ENCODE results near the gene PPWD1.

The PPWD1 gene

DNA sequence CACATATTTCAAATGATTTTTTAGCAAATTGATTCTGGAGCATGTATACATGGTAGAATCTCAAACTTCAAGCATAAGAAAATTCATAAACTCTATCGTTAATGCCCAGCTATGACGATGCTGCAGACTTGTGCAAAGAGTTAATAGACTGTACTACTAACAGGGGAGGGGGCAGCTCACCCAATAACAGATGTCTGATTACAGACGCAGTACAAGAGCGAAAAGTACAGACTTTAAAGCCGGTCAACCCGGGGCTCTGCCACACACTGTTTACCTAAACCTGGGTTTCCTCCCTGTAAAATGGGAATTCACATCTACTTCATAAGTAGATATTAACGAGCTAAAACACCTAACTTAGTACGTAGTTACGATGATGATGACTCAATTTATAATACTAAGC, 60.4 kb downstream of the PPWD1 start:
- DNase-seq (ENCODE audit: low read depth in 2 of 2, low spot score in 1 of 2) = no peak

DNA sequence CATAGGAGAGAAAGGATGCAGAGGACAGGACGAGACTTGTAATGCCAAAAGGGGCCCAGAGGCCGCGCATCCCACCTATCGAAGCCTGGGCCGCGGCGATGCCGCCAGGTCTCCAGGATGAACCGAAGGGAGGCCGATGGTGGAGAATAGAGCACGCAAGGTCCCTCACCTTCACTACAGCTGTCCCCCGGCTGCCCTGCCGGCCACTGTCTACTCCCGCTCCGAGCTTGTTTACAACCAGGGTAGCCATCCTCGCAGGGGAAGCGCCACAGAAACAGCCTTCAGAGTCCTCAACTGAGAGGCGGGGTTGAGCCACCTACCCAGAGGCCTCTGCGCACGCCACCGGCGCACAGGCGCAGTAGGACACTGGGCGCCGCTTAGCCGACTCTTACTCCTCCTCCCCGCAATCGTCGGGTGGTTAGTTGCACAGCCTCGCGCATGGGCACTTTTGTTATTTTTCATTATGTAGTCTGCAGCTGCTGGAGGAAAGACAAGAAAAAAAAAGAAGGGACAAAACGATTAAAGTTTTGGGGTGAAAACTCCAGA, 61.0 kb downstream of the PPWD1 start, which contains the start of gene TRIM23:
Gene TRIM23 (minus strand): TSS at position 309 of the 546 bp plus-strand sequence. CDS start 59 bp downstream, at position 250.
- DNase-seq (ENCODE audit: low read depth in 2 of 2, low spot score in 1 of 2) = peak; percentile 70 to 86

DNA sequence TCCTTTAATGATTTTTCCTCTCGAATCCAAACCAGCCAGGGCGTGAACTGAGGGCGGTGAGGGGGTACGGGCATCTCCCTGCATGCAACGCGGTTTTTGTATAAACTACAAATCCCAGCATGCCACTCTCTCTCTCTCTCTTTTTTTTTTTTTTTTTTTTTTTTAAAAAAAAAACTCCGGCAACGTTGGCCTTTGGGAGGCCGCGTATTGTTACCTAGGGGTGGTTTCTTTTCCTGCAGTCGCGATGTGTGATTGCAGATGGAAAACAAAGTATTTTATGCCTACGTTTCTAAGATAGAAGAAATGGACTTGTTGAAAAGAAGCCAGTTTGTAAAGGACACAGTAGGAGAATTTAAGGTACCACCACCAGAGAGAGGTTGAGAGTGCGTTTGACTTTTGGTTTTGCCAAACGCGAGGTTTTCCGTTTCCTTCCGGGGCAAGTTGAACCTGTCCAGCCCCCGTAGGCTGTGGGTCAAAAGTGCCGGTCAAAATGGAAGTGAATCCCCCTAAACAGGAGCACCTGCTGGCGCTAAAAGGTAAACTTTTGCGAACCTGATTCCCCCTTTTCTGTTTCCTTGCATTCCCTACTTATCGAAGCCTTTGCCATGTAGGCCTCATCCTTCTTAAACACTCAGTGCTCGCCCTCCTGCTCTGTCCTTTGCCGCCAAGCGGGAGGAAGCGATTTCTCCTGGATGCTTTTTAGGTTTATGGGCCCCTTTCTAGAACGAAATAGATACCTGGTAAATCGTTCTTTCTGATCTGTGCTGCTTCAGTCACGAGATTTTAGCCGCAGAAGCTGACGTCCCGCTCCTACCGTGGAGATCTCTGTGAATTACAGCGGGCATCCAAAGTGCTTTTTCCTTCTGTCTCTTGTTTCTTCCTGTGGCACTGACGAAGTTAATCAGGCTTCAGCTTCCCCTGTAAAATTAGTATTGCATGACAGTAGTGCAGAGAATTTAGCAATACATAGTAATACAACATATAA, 61.8 kb downstream of the PPWD1 start, which contains the start of the genes SHLD3 and TRAPPC13:
Gene SHLD3 (plus strand): TSS at position 457 of the 985 bp plus-strand sequence. CDS start 4,561 bp downstream, outside the sequence.
Gene TRAPPC13 (plus strand): TSS at position 457 of the 985 bp plus-strand sequence. CDS start 34 bp downstream, at position 491.
- peak; percentile 47 to 67 for DNase-seq (ENCODE audit: low read depth in 2 of 2, low spot score in 1 of 2)

DNA sequence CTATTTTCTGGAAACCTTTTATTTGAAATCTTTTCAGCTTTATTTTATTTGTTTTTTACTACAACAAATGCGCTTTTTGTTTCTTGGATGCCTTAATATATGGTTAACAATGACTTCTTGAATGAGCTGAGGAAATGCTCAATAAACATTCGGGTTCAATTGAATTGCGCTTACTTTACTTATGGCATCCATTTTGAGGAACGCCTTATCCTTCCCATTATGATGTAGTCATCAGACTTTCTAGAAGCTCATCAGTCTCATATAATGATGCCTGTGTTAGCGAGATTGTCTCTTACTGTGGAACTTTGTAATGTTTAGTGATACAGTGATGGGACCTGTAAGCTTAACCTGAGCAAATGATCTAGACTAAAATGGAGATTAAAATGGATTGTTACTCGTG, 62.6 kb downstream of the PPWD1 start:
- DNase-seq (ENCODE audit: low read depth in 2 of 2, low spot score in 1 of 2) = no peak

DNA sequence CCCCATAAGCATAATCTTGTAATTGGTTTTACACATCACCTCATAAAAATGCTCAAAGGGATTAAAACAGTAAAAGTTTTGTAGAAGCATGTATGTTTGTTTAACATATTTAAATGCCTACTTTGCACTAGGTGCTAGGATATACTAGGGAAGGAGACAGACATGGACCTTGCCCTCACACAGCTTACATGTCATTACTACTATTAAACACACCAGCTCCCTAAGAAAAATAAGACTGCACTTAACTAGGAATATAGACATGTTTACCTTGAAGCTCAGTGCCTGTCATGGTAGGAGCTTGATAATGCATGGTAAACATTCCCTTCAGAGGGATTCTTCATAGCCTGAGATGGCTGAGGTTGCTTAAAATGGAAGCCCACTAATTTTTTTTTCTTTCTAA, 67.9 kb downstream of the PPWD1 start:
- DNase-seq (ENCODE audit: low read depth in 2 of 2, low spot score in 1 of 2) = no peak
